Adrenal gland (tissue), 5 donors: Measurements from ENCODE around the gene STAU1.

Experiments used
- POLR2A ChIP-seq, 2 donors: fragments of 450-650 bp; IDR thresholded peaks; one replicate each; pipeline ENCODE4 v1.6.1; 2017; ENCODE audit warnings: antibody characterized with exemption in 2 of 2, mild to moderate bottlenecking in 2 of 2, moderate library complexity in 1 of 2
- TF ChIP-seq, protein P1 (sequence below), 6 experiments: fragments of 450-650 bp in 4 of 6; fragments of 200-600 bp in 2 of 6; sonication (generic) in 1 of 6; IDR thresholded peaks; 1 replicate in 5 of 6; 2 replicates in 1 of 6; pipeline versions ENCODE4 v1.5.1 to v1.8.0; 2016 to 2021; ENCODE audit warnings: antibody characterized with exemption in 6 of 6, mild to moderate bottlenecking in 2 of 6, moderate library complexity in 1 of 6
- donor health status: DM: no; HTN: no; CAD: no.

DNA sequence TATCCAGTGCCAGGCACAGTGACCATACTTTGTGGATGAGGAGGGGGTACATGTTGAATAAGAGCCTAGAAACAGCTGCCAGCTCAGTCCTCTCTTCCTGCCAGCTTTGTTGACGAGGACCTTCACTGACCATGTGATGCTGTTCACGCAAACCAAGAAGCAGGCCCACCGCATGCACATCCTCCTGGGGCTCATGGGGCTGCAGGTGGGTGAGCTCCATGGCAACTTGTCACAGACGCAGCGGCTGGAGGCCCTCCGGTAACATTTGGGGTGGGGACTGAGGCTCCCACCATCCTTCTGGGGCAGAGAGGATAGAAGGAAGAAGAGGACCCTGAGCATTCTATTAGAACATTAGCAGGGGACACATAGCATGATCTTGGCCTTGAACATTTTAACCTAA is 46.7 kb upstream of the STAU1 start:
- TF ChIP-seq POLR2A (IDR thresholded peaks at IDR 0.05), result no peak
- TF ChIP-seq, protein P1, sequence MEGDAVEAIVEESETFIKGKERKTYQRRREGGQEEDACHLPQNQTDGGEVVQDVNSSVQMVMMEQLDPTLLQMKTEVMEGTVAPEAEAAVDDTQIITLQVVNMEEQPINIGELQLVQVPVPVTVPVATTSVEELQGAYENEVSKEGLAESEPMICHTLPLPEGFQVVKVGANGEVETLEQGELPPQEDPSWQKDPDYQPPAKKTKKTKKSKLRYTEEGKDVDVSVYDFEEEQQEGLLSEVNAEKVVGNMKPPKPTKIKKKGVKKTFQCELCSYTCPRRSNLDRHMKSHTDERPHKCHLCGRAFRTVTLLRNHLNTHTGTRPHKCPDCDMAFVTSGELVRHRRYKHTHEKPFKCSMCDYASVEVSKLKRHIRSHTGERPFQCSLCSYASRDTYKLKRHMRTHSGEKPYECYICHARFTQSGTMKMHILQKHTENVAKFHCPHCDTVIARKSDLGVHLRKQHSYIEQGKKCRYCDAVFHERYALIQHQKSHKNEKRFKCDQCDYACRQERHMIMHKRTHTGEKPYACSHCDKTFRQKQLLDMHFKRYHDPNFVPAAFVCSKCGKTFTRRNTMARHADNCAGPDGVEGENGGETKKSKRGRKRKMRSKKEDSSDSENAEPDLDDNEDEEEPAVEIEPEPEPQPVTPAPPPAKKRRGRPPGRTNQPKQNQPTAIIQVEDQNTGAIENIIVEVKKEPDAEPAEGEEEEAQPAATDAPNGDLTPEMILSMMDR (IDR thresholded peaks at IDR 0.05), result no peak
